HepG2 (cell line): ENCODE data around the gene ATAD3C. TPM values are rescaled to one million over a fixed set of nuclear protein-coding genes. Genes with fewer than 3 reads are reported as not detected.

Experiments
- AHR ChIP-seq: IDR thresholded peaks from 2 replicates; pipeline ENCODE4 v1.6.1; 2018; ENCODE audit warnings: missing genetic modification reagents, missing compliant biosample characterization
- ATAD3A ChIP-seq: sonication (generic); formaldehyde crosslinking; IDR thresholded peaks from 2 replicates; pipeline ENCODE4 v1.4.0; 2020; ENCODE audit warnings: missing genetic modification reagents
- ETV6 ChIP-seq: sonication (generic); formaldehyde crosslinking; conservative IDR thresholded peaks from 2 replicates; pipeline ENCODE4 v1.4.0; 2020; ENCODE audit warnings: missing genetic modification reagents
- HCFC1 ChIP-seq: fragments of 150-350 bp; IDR thresholded peaks from 2 replicates; pipeline ENCODE4 v1.6.1; 2014; ENCODE audit warnings: low read depth, low read length
- KLF11 ChIP-seq: IDR thresholded peaks from 2 replicates; pipeline ENCODE4 v1.6.1; 2016; ENCODE audit warnings: missing compliant biosample characterization
- RBM22 ChIP-seq: fragments of 200-400 bp; formaldehyde crosslinking; optimal IDR thresholded peaks from 2 replicates; pipeline ENCODE3; 2017; ENCODE audit warnings: mild to moderate bottlenecking, low read length, moderate library complexity
- RFX3 ChIP-seq: IDR thresholded peaks from 2 replicates; pipeline ENCODE4 v1.6.1; 2016; ENCODE audit warnings: missing biosample characterization, missing genetic modification reagents
- SIN3A ChIP-seq: IDR thresholded peaks from 2 replicates; pipeline ENCODE4 v1.6.1; 2011; ENCODE audit warnings: low read depth, mild to moderate bottlenecking, control low read depth, low read length, borderline replicate concordance
- TAF15 ChIP-seq: fragments of 200-400 bp; formaldehyde crosslinking; IDR thresholded peaks from one replicate; pipeline ENCODE4 v1.6.1; 2018; ENCODE audit warnings: mild to moderate bottlenecking, low read depth, low read length; ENCODE audit not compliant: poor library complexity, severe bottlenecking
- ZBTB7A ChIP-seq: sonication (generic); formaldehyde crosslinking; IDR thresholded peaks from 2 replicates; pipeline ENCODE4 v1.8.0; 2022; ENCODE audit warnings: mild to moderate bottlenecking, missing genetic modification reagents
- ZFX ChIP-seq: sonication (generic); formaldehyde crosslinking; IDR thresholded peaks from 2 replicates; pipeline ENCODE4 v1.4.0; 2020; ENCODE audit warnings: mild to moderate bottlenecking, low read depth, missing genetic modification reagents, moderate library complexity
- ZKSCAN8 ChIP-seq: IDR thresholded peaks from 2 replicates; pipeline ENCODE4 v1.6.1; 2016; ENCODE audit warnings: borderline replicate concordance, missing genetic modification reagents, missing compliant biosample characterization
- ZNF143 ChIP-seq: sonication (generic); formaldehyde crosslinking; IDR thresholded peaks from 2 replicates; pipeline ENCODE4 v1.4.0; 2020; ENCODE audit warnings: missing genetic modification reagents
- ZNF205 ChIP-seq: IDR thresholded peaks from 2 replicates; pipeline ENCODE4 v1.6.1; 2018; ENCODE audit warnings: missing biosample characterization, missing genetic modification reagents
- ZNF543 ChIP-seq: sonication (generic); formaldehyde crosslinking; IDR thresholded peaks from 2 replicates; pipeline ENCODE4 v1.4.0; 2020; ENCODE audit warnings: mild to moderate bottlenecking, missing genetic modification reagents
- ZNF720 ChIP-seq: sonication (generic); formaldehyde crosslinking; IDR thresholded peaks from 2 replicates; pipeline ENCODE4 v1.4.0; 2020; ENCODE audit warnings: missing genetic modification reagents
- polyA plus RNA-seq, 8 experiments: library from polyadenylated mRNA; depleted of rRNA in 3 of 8; stranded (reverse) in 7 of 8; unstranded in 1 of 8; fragments of >200 nt; fragmentation: Illumina TruSeq in 4 of 8; extraction: Trizol in 4 of 8; gene quantifications; 2 replicates each; pipeline versions ENCODE4 v1.2.1 to v1.2.3, GENCODE V29; 2011 to 2016; ENCODE audit warnings: low read depth in 4 of 8, missing spikeins in 1 of 8, mixed read lengths in 1 of 8; ENCODE audit not compliant: insufficient read depth in 1 of 8
- total RNA-seq, 5 experiments: library from RNA; depleted of rRNA; stranded (reverse); fragments of >200 nt; fragmentation: Illumina TruSeq; extraction: Trizol; gene quantifications; 2 replicates each; pipeline ENCODE4 v1.2.3, GENCODE V29; 2016; ENCODE audit warnings: low read depth in 1 of 5
- TF ChIP-seq, protein P1 (sequence below): sonication (generic); formaldehyde crosslinking; IDR thresholded peaks from 2 replicates; pipeline ENCODE4 v1.4.0; 2020; ENCODE audit warnings: missing genetic modification reagents, borderline replicate concordance
- TF ChIP-seq, protein P2 (sequence below): sonication (generic); formaldehyde crosslinking; IDR thresholded peaks from 2 replicates; pipeline ENCODE4 v1.8.0; 2022; ENCODE audit warnings: mild to moderate bottlenecking, missing genetic modification reagents; ENCODE audit not compliant: insufficient replicate concordance
- TF ChIP-seq, protein P3 (sequence below): sonication (generic); formaldehyde crosslinking; IDR thresholded peaks from 2 replicates; pipeline ENCODE4 v1.5.0; 2020; ENCODE audit warnings: missing genetic modification reagents
- TF ChIP-seq, protein P4 (sequence below): sonication (generic); formaldehyde crosslinking; IDR thresholded peaks from 2 replicates; pipeline ENCODE4 v1.8.1; 2023; ENCODE audit warnings: mild to moderate bottlenecking, moderate library complexity, missing genetic modification reagents
- TF ChIP-seq, protein P5 (sequence below): sonication (generic); formaldehyde crosslinking; IDR thresholded peaks from 2 replicates; pipeline ENCODE4 v1.4.0; 2020; ENCODE audit warnings: missing genetic modification reagents

The ATAD3C gene
- total and polyA plus RNA-seq, 2 of the 13 experiments (the other 11 are each of a cell fraction or from before 2014, with no cell fraction given), result 2.4 to 3.2 TPM

DNA sequence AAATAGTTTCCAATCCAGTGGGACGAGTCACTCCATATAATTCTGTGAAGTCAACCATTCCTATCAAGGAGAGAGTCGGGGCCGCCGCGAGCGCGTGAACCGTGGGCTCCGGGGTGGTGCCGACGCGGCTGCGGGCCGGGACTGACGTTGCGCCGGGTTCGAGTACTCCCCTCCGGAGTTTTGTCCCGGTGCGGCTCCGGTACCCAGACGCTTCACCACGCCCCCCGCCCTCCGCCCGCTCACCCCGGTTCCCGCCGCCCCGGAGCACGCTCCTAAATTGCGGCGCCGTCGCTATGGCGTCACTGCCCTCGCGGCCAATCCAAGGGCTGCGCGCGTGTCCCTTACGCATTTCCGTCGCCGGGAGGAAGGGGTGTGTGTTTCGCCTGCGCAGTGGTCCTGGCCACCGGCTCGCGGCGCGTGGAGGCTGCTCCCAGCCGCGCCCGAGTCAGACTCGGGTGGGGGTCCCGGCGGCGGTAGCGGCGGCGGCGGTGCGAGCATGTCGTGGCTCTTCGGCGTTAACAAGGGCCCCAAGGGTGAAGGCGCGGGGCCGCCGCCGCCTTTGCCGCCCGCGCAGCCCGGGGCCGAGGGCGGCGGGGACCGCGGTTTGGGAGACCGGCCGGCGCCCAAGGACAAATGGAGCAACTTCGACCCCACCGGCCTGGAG is 22.0 kb downstream of the ATAD3C start, which contains the start of gene ATAD3B (continued):
- TF ChIP-seq, protein P1, sequence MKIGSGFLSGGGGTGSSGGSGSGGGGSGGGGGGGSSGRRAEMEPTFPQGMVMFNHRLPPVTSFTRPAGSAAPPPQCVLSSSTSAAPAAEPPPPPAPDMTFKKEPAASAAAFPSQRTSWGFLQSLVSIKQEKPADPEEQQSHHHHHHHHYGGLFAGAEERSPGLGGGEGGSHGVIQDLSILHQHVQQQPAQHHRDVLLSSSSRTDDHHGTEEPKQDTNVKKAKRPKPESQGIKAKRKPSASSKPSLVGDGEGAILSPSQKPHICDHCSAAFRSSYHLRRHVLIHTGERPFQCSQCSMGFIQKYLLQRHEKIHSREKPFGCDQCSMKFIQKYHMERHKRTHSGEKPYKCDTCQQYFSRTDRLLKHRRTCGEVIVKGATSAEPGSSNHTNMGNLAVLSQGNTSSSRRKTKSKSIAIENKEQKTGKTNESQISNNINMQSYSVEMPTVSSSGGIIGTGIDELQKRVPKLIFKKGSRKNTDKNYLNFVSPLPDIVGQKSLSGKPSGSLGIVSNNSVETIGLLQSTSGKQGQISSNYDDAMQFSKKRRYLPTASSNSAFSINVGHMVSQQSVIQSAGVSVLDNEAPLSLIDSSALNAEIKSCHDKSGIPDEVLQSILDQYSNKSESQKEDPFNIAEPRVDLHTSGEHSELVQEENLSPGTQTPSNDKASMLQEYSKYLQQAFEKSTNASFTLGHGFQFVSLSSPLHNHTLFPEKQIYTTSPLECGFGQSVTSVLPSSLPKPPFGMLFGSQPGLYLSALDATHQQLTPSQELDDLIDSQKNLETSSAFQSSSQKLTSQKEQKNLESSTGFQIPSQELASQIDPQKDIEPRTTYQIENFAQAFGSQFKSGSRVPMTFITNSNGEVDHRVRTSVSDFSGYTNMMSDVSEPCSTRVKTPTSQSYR, result no peak
- peak; percentile 82; the same call in 1 of the 2 replicates for TF ChIP-seq SIN3A
- TF ChIP-seq, protein P2, sequence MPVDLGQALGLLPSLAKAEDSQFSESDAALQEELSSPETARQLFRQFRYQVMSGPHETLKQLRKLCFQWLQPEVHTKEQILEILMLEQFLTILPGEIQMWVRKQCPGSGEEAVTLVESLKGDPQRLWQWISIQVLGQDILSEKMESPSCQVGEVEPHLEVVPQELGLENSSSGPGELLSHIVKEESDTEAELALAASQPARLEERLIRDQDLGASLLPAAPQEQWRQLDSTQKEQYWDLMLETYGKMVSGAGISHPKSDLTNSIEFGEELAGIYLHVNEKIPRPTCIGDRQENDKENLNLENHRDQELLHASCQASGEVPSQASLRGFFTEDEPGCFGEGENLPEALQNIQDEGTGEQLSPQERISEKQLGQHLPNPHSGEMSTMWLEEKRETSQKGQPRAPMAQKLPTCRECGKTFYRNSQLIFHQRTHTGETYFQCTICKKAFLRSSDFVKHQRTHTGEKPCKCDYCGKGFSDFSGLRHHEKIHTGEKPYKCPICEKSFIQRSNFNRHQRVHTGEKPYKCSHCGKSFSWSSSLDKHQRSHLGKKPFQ (CRISPR knock-in tag), result no peak
- no peak; the same call in 1 of the 2 replicates for TF ChIP-seq ZFX (CRISPR knock-in tag)
- TF ChIP-seq AHR (CRISPR knock-in tag), result 0 out of 2 replicates have a peak, but pooled peaks have one; percentile 26
- no peak for TF ChIP-seq ZKSCAN8 (CRISPR knock-in tag)
- TF ChIP-seq ZNF143 (CRISPR knock-in tag), result peak; percentile 53; the same call in 1 of the 2 replicates
- no peak for TF ChIP-seq RBM22
- TF ChIP-seq RFX3 (CRISPR knock-in tag), result no peak
- TF ChIP-seq ZNF205, result no peak
- TF ChIP-seq TAF15, result no peak
- TF ChIP-seq ZNF543 (CRISPR knock-in tag), result 0 out of 2 replicates have a peak, but pooled peaks have one; percentile 30
- 0 out of 2 replicates have a peak, but pooled peaks have one; percentile 23 for TF ChIP-seq ZNF720 (CRISPR knock-in tag)
- TF ChIP-seq, protein P3, sequence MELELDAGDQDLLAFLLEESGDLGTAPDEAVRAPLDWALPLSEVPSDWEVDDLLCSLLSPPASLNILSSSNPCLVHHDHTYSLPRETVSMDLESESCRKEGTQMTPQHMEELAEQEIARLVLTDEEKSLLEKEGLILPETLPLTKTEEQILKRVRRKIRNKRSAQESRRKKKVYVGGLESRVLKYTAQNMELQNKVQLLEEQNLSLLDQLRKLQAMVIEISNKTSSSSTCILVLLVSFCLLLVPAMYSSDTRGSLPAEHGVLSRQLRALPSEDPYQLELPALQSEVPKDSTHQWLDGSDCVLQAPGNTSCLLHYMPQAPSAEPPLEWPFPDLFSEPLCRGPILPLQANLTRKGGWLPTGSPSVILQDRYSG (CRISPR knock-in tag), result no peak
- TF ChIP-seq, protein P4, sequence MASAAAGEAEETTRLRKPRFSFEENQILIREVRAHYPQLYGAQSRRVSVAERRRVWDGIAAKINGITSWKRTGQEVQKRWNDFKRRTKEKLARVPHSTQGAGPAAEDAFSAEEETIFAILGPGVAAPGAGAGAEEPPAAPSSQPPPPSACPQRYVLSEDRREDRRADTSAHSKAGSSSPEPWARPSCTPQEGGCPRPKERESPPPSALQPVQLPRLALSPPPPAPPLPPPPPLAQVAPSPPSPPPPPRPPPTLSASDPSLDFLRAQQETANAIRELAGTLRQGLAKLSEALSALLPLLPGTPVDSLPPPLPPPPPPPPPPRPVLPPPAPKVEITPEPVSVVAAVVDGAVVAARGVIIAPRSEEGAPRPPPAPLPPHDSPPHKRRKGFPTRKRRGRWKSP (CRISPR knock-in tag), result no peak
- no peak for TF ChIP-seq ETV6 (CRISPR knock-in tag)
- no peak for TF ChIP-seq ZBTB7A (CRISPR knock-in tag)
- TF ChIP-seq KLF11 (CRISPR knock-in tag), result no peak
- TF ChIP-seq HCFC1, result peak; percentile 57; the same call in 1 of the 2 replicates
- TF ChIP-seq, protein P5, sequence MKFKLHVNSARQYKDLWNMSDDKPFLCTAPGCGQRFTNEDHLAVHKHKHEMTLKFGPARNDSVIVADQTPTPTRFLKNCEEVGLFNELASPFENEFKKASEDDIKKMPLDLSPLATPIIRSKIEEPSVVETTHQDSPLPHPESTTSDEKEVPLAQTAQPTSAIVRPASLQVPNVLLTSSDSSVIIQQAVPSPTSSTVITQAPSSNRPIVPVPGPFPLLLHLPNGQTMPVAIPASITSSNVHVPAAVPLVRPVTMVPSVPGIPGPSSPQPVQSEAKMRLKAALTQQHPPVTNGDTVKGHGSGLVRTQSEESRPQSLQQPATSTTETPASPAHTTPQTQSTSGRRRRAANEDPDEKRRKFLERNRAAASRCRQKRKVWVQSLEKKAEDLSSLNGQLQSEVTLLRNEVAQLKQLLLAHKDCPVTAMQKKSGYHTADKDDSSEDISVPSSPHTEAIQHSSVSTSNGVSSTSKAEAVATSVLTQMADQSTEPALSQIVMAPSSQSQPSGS (CRISPR knock-in tag), result peak; percentile 43; the same call in 1 of the 2 replicates
- no peak for TF ChIP-seq ATAD3A (CRISPR knock-in tag)
